NCI-H146 (cell line): ENCODE measurements around the gene MICAL3.
"Not testable (repeated sequence)": the region's sequence is repeated elsewhere in the genome, so short reads cannot be mapped to it uniquely, and the experiment has no call there.

Experiments used
- DNase-seq: peaks from one replicate; lab custom pipeline; 2025; lab: John Stamatoyannopoulos, UW

Gene MICAL3

DNA sequence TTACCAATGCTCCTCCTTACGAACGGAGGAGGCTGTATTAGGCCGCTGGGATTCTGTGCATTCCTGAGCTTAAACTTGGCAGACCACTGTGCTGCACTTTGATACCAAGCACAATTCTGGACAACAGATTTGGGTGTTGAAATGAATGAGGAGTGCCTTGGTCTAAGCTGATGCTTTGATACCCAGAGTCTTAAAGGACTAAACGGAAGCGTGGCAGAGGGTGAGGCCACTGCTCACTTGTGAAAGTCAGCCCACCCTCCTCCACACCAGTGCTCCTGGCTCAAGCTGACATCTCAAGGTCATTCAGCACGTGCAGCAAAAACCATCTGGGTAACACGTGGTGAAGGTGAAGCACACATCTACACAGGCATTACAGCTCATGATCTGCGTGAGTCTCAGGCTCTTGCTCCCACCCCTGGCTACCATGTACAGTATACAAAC, 85.9 kb downstream of the MICAL3 start:
- DNase-seq: no peak

DNA sequence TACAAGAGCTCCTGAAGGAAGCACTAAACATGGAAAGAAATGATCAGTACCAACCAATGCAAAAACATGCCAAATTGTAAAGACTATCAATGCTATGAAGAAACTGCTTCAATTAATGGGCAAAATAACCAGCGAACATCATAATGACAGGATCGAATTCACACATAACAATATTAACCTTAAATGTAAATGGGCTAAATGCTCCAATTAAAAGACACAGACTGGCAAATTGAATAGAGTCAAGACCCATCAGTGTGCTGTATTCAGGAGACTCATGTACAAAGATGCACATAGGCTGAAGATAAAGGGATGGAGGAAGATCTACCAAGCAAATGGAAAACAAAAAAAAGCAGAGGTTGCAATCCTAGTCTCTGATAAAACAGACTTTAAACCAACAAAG, 91.9 kb downstream of the MICAL3 start:
- not testable (repeated sequence) for DNase-seq

DNA sequence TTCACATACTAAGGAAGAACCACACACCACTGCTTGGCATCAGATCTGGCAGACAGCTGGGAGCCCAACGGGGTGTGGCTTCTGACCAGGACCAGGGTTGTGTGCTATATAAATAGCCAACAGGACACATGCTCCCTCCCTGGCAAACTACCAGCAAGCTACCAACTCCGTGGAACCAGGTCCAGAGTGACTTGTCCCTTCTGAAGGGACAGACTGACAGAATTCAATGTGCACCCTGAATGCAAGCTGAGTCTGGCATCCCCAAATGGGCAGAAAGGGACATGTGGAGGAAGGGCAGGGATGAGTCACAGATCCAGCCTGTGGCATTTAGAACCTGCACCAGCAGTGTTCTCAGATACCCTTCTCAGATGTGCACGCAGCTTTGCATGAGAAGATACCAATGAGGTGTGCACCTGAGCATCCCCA, 92.9 kb downstream of the MICAL3 start:
- DNase-seq: no peak

DNA sequence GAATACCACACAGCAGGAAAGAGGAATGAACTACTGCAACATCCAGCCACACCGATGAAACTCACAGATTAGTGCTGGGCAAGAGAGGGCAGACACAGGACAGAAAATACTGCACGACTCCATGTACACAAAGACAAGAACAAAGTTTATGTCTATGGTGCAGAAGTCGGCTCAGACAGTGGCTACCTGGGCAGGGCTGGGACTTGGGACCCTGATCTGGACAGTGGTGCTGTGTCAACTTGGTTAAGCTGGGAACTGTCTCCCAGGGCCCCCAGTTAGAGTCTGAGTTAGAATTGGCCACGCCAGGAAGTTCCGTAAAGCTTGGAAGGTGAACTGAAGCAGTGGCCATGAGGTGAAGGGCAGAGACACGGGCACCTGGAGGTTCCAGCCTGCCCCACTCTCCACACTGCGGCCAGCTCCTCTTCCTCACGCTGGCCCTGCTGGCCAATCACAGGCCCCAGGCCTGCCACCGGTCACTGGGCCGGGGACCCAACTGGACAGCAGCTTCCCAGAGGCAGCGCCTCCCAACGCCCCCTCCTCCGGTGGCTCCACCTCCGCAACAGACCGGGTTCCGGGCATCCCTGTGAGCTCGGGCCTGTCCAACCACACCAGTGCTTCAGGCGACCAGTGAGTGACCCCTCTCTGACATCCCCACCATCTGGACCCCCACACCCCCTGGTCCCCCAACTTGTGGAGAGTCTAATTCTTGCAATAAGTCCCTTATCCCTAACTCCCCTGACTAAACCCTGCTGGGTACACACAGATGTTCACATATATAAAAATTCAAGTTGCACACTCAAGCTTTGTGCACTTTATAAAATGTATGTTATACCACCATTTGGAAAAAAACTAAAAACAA, 93.7 kb downstream of the MICAL3 start:
- no peak for DNase-seq

DNA sequence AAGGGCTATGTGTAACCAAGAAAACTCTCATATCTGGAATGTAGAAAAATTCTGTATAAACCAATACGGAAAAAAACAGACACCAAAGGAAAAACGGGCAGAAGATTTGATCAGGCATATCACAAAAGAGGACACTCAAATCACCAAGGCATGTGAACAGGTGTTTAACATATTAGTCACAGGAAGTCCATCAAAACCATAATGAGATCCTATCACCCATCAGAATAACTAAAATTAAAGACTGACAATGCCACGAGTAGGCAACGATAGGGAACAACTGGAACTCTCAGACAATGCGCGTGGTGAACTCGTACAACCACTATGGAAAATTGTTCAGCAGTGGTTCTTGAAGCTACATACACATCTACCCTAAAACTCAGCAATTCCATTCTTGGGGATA, 94.5 kb downstream of the MICAL3 start:
- no peak for DNase-seq

DNA sequence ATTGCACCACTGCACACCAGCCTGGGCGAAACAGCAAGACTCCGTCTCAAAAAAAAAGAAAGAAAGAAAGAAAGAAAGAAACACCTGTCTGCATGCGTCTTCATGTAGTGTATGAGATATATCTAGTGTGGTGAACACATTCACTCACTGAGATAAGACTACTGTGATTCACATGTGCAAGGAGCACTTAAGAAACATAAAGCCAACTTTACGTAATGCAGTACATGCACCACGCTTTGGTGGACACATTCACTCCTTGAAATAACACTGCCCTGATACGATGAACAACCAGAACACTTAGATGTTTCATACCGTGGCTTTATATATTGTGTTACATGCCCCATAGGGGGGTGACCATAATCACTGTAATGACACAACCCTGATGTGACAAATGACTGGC, 96.0 kb downstream of the MICAL3 start:
- DNase-seq: no peak

DNA sequence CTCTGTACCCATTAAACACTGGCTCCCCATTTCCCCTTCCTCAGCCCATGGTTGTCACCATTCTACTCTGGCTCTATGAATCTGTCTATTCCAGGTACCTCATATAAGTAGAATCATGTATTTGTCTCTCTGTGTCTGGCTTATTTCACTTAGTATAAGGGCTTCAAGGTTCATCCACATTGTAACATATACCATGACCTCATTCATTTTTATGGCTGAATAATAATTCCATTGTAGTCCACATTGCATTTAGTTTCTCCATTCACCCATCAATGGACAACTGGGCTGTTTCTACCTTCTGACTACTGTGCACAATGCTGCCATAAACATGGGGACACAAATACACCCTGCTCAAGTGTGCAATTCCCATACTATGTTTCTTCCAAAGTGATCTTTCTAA, 97.3 kb downstream of the MICAL3 start:
- no peak for DNase-seq

DNA sequence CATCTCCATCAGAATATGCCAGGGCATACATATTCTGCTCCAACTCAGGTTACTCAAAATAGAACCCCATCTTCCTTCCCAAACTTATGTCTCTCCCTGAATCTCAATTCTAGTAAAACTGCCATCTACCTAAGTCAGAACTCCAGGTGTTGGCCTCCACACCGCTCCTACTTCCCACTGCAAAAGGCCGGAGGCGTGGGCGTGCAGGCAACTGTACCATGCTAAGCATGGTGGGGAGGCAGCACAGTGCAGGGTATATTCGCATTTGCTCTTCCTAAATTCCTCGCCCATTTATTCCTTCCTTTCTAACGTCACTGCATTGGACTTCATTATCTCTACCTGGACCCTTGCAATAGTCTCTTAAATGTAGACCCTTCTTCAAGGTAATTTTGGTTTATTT, 97.8 kb downstream of the MICAL3 start:
- no peak for DNase-seq

DNA sequence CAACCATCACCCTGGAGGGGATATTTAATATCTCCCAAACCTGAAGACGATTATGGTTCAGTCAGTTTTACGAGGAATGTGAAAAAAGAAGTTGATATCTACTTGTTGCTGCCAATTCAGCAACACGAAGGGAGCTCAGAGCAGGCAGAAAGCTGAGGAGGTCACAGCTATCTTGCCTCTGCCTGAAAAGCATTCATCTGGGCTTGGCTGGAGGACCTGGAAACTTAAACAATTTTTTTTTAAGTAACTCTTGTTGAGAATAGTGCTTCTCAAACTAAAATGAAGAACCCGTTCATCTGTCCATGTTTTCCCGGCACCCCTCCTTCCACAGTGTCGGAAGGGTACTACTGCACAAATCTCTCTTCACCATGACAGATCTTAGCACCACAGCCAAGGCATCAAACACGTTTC, 98.9 kb downstream of the MICAL3 start:
- no peak for DNase-seq

DNA sequence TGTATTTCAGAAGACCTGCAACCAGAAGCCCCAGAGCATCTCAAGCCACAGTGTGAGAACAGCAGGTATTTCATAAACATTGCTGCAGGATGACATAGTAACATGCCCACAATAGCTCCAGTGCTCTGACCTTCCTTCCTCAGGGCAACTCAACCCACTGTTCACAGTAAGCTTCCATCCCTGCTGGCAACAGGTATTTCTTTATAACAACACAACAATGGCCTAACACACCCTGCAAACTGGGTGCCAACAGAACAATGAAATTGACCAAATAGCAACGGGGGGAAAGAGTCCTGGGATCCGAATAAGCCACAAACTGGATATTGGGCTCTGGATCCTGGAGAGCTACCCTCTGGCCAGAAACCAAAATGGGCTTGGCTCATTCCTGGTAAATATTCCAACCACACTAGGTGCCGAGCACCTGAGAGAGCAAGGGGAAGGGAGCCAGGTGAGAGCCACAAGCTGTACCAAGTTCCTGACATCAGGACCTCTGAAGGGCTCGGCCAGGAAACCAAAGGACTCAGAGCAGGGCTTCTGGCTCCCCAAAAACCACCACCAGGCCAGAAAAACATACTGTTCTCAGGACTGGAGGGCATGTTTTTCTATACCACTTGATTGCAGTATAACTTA, 99.5 kb downstream of the MICAL3 start:
- DNase-seq: no peak

DNA sequence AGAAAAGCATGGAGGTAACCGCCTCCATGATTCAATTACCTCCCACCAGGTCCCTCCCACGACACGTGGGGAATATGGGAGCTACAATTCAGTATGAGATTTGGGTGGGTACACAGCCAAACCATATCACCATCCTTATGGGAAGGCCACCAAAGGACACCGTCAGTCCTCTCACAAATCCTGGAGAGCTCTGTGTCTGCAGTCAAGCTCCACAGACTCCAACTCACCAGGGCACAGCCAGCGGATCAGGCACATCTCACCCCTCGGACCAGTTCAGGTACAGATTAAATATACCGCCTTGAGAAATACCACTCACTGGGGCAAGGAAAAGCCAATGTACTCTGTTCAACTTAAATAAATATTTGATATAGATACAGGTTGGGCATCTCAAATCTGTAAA, 100.3 kb downstream of the MICAL3 start:
- DNase-seq: no peak

DNA sequence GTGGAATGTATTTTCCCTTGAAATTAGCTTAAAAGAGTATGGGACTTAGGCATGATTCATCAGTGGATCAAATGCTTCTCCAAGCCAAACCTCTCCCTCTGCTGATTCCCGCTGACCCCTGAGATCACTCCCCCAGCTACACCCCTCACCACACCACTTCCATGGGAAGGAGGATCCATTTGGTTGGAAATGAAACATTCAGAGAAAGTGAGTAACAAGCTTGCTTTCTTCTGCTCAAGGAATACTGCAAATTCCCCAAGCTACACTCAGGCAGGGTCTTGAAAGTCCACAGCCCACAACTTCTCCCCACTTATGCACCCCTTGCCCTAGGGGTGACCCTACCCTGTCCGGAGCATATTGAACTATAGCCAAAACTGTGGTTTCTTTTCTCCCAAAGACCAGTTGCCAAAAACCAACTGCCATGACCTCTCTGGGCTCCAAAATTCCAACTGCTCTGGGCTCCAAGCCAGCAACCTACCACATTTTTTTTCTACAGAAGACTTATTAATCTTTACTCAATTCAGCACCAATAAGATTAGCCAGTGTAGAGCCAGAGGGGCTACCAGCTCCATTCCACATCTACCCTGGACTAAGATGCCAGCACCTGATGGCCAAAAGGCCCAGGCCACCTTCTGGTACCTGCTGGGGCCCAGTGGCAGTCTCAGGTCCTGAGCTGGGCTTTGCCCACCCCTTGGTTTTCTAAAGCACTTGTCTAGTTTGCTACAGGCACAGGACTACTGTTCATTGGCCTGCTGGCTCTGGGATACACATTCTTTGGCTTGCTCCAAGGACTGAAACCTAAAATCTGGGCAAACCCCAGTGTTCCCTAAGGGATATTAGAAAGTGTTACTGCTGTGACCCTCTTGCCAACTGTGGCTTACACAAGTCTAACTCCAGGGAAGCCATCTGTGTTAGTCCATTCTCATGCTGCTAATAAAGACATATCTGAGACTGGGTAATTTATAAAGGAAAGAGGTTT, 101.1 kb downstream of the MICAL3 start:
- DNase-seq: no peak

DNA sequence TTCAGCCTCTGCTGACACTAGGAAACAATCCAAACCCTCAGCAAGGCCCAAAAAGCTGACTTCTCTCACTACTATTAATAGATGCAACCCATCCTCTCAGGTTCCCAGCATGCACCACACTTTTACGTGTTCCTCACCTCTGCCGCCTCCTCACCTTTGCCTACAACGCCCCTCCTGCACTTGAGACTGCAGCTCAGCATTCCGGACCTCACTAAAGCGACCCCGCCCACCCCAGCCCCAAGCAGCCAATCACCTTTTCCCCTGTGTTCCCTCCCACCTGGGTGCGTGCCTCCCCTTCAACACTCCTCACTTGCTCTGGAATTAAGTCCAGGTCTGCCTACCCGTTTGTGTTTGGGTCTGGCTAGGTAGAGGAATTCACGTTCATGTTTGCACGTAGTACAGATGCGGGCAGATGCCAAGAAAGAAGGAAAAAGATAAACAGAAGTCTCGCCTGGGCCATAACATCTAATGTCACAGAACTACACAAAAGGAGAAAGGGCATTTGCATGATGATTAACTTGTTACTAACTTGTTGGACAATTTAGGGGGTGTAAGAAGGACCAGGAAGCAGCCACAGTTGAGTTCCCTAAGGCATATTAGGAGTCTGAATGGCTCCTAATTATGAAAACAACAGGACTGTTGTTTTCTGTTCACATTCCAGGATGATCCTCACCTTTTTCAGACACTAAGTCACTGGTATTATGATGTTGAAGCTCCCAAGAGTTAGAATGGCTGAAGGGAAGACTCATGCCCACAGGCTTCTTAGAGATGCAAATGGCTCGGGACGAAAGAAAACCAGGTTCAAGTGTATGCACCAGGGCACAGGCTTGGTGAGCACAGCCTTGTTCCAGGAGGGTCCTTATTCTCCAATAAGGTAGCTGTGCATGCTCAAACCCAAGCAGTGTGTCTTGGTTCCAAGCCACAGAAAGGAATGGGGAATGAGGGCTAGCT, 102.2 kb downstream of the MICAL3 start:
- no peak for DNase-seq

DNA sequence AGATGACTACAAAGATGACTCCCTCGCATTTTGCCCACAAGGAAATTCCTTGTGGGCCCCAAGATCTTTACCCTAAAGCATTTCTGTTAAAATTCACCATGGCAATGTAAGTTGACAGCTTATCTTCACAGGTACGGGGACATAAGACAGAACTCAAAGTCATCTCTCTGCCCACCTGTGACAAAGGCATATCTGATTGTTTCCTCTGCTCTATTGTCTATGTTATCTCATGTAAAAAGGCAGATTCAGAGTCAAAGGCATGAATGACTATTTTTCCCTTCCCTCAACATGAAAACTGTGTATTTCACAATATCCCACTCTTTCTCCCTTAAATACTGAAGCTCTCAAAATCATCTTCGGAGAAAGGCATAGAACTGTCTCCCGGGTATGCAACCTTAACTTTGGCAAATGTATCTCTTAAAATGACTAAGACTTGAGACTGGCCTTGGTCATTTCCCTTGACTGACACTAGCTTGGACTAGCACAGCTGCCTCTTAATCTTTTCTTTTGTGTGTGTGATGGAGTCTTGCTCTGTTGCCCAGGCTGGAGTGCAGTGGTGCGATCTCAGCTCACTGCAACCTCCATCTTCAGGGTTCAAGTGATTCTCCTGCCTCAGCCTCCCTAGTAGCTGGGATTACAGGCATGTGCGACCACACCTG, 103.2 kb downstream of the MICAL3 start:
- DNase-seq: no peak

DNA sequence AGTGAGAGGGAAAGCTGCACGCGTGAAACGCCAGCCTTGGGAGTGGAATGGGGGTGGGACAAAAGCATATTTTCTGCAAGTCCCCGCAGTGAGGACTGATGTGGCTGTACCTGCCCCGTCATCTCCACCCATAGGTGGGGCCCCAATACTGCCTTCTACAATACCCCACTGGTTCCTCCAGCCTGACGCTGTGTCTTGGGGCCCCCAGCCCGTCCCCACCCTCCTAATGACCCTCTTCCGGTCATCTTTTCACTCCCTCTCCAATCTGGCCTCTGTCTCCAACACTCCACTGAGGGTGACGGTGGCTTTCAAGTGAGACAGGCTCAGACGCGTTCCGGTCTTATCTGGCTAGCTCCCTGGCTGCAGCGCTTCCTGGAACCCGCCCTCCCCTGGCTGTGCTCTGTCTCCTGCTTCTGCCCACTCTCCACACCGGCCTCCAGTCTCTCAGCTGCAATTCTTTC, 104.2 kb downstream of the MICAL3 start:
- peak; percentile 67 for DNase-seq

DNA sequence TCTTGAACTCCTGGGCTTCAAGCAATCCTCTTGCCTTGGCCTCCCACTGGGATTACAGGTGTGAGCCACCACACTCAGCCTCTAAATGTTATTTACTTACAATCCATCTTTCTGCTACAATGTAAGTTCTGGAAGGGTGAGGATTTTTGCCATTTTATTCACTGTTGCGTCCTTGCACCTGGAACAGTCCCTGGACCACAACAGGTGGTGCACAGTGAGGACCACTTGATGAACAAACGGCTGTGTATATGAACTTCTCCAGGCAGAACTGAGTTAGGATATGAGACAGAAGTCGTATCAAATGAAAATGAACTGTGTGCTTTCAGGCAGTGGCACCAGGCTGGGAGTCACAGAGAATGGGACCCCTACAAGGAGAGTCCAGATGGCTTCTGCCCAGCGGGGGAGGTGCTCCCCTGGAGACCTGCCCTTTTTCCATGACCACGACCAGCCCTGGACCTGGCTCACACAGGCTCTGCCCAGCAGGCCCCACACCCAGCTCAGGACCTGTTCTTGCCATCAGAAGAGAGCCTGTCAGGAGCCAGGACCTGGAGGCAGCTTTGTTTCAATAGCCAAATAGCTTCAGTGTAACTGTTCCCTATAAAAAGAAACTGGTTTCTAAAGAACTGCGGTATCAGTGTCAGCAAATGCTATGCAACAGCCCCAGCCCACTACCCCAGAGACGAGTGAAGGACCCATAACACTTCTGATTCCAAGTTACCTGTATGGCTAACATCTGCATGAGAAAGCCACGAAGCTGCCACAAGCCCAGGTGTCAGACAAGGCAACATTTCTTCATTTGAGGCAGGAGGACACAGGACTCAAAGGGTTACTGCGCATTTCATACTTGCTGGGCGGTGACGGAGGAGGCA, 104.9 kb downstream of the MICAL3 start:
- peak; percentile 67 for DNase-seq

DNA sequence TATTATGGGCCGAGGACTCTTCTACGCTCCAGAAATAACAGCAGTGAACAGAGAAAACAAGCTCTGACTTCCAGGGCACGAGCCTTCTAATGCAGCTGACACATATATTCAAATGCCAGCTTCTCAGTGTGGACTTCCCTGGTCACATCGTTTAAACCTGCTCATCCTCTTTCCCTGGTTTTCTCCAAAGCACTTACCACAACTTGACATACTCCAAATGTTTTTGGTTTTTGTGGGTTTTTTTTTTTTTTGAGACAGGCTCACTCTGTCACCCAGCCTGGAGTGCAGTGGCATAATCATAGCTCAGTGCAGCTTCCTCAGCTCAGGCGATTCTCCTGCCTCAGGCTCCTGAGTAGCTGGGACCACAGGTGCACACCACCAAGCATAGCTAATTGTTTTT, 105.5 kb downstream of the MICAL3 start:
- DNase-seq: no peak

DNA sequence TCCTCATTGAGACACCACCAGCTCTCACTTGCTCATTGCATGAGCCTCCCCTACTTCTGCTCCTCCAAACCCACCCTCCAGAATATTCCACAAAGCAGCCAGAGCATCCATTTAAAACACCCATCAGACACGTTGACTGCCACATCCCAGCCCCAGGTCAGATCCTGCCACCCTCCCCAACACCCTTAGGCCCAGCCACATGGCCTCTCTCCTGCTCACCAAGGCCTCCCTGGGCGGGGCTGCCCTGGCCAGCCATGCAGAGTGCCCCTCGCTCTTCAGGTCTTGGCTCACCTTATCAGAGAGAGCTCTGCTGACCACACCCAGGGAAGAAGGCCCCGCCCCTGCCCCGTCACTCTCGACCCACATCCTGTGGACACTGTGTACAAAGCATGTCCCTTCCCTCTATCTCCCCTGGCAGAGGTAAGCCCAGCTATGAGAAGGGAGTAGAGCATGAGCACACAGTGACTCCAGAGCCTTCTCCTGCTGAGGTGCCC, 106.8 kb downstream of the MICAL3 start:
- DNase-seq: no peak

DNA sequence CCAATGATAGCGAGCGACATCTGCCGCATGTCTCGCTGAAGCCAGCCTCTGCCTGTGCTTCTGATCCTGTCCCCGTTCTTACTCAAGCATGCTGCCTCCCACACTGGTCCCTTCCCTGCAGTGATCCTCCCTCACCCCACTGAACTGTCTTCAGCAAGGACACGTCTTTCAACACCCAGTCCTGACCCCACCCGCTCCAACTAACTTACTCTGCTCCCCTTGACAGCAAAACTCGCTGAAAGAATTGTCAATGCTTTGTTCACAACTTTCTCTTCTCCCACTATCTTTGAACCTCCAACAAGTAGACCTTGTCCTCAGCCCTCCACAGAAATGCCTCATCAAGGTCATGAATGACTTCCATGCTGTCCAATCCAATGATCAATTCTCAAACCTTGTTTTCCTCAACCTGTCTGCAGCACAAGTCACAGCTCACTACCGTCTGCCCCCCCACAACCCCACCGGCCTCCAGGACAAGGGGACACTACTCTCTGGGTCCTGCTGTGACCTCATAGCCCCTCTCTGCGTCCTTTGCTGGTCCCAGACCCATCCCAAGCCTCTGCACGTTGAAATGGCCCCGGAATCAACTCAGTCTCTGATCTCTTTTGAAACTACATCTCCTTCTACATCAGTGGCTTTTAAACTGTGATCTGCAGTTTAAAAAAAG, 108.0 kb downstream of the MICAL3 start:
- no peak for DNase-seq
